Activated CD4-positive, alpha-beta T cell treated with anti-CD3 and anti-CD28 coated beads, Interleukin-2, amount 10 ng/mL, durations not matched to agents 7 days and 5 days (primary cell): Measurements from ENCODE around the gene PTBP1. TPM values are rescaled to one million over a fixed set of nuclear protein-coding genes. Genes with fewer than 3 reads are reported as not detected.

ENCODE experiments used
- CTCF ChIA-PET: fragments of 350-600 bp; sonication (Branson Sonifier 250); formaldehyde crosslinking; loops from one replicate; lab custom pipeline; 2021; ENCODE audit warnings: antibody characterized with exemption; lab: Charles Lee
- POLR2A ChIA-PET: fragments of 350-600 bp; sonication (Branson Sonifier 250); formaldehyde crosslinking; loops from one replicate; lab custom pipeline; 2021; ENCODE audit warnings: antibody characterized with exemption; lab: Charles Lee
- DNase-seq: peaks from one replicate; pipeline ENCODE4 v3.0.0-alpha.2; 2020
- H3K27ac Mint-ChIP-seq: one replicate; pipeline ENCODE4 v1.8.0; 2021; ENCODE audit warnings: mild to moderate bottlenecking, moderate library complexity, mixed read lengths
- H3K27me3 Mint-ChIP-seq: one replicate; pipeline ENCODE4 v1.8.0; 2021; ENCODE audit warnings: mixed read lengths
- H3K36me3 Mint-ChIP-seq: one replicate; pipeline ENCODE4 v1.8.0; 2021; ENCODE audit warnings: low read depth, mixed read lengths
- H3K4me1 Mint-ChIP-seq: one replicate; pipeline ENCODE4 v1.8.0; 2021; ENCODE audit warnings: mixed read lengths
- H3K4me3 Mint-ChIP-seq: one replicate; pipeline ENCODE4 v1.8.0; 2021; ENCODE audit warnings: mild to moderate bottlenecking, moderate library complexity, mixed read lengths
- H3K9me3 Mint-ChIP-seq: one replicate; pipeline ENCODE4 v1.8.0; 2021; ENCODE audit warnings: mixed read lengths
- total RNA-seq, 2 experiments: library from RNA; stranded (reverse); gene quantifications; one replicate each; pipeline ENCODE4 v1.2.3, GENCODE V29; 2021

Gene PTBP1
- total RNA-seq, 2 experiments from 2014 or later: 487 to 536 TPM

GRCh38 chr19:763181-763580 lies 34.1 kb upstream of the PTBP1 start:
- Mint-ChIP-seq H3K27ac (no peak overlapping the region), H3K36me3 (peaks cover 3% of the 10 kb centered on the region), H3K4me1 (no peaks in the 10 kb centered on the region), H3K27me3 (no peaks in the 10 kb centered on the region), H3K4me3 (no peak overlapping the region), H3K9me3 (peaks cover 7% of the 10 kb centered on the region)
- no peak for DNase-seq
- ChIA-PET CTCF (no interaction called here), POLR2A (no interaction called here)

GRCh38 chr19:763869-764268 lies 33.4 kb upstream of the PTBP1 start:
- ChIA-PET CTCF (interaction anchor here (0.6 kb wide), 1 partner anchor 756 kb away, joined by 3 read pairs; no protein-coding TSS in a partner anchor), POLR2A (no interaction called here)
- Mint-ChIP-seq H3K9me3 (peaks cover 3% of the 10 kb centered on the region), H3K4me3 (no peak overlapping the region), H3K27me3 (no peaks in the 10 kb centered on the region), H3K4me1 (no peaks in the 10 kb centered on the region), H3K36me3 (no peaks in the 10 kb centered on the region), H3K27ac (no peak overlapping the region)
- DNase-seq: no peak

- ChIA-PET POLR2A (no interaction called here), CTCF (interaction anchor here (0.6 kb wide), 1 partner anchor 755 kb away, joined by 3 read pairs; no protein-coding TSS in a partner anchor)
- Mint-ChIP-seq H3K4me1 (no peaks in the 10 kb centered on the region), H3K36me3 (no peaks in the 10 kb centered on the region), H3K27ac (no peak overlapping the region), H3K27me3 (no peaks in the 10 kb centered on the region), H3K9me3 (peaks cover 3% of the 10 kb centered on the region), H3K4me3 (no peak overlapping the region)
- no peak for DNase-seq
Observed at GRCh38 chr19:764301-764700, 33.0 kb upstream of the PTBP1 start.

- H3K9me3 Mint-ChIP-seq: no peaks in the 10 kb centered on the region
- H3K27me3 Mint-ChIP-seq: peaks cover under 1% of the 10 kb centered on the region
- no peak overlapping the region for H3K4me3 Mint-ChIP-seq
- CTCF ChIA-PET: no interaction called here
- no peaks in the 10 kb centered on the region for H3K36me3 Mint-ChIP-seq
- DNase-seq: no peak
- peaks cover under 1% of the 10 kb centered on the region for H3K4me1 Mint-ChIP-seq
- POLR2A ChIA-PET: no interaction called here
- no peak overlapping the region for H3K27ac Mint-ChIP-seq
Observed at GRCh38 chr19:765179-765738, 32.0 kb upstream of the PTBP1 start.

- H3K9me3 Mint-ChIP-seq: no peaks in the 10 kb centered on the region
- H3K36me3 Mint-ChIP-seq: no peaks in the 10 kb centered on the region
- no peak for DNase-seq
- CTCF ChIA-PET: interaction anchor here (0.6 to 1.2 kb wide), 2 partner anchors 95 to 137 kb away, joined by 3 to 4 read pairs; no protein-coding TSS in a partner anchor
- H3K4me3 Mint-ChIP-seq: no peak overlapping the region
- no peak overlapping the region for H3K27ac Mint-ChIP-seq
- peaks cover 2% of the 10 kb centered on the region for H3K27me3 Mint-ChIP-seq
- peaks cover 2% of the 10 kb centered on the region for H3K4me1 Mint-ChIP-seq
- POLR2A ChIA-PET: no interaction called here
Observed at GRCh38 chr19:768424-768823, 28.8 kb upstream of the PTBP1 start.

GRCh38 chr19:769616-770015 lies 27.6 kb upstream of the PTBP1 start:
- no peaks in the 10 kb centered on the region for H3K9me3 Mint-ChIP-seq
- H3K27ac Mint-ChIP-seq: no peak overlapping the region
- peaks cover 2% of the 10 kb centered on the region for H3K4me1 Mint-ChIP-seq
- ChIA-PET POLR2A (no interaction called here), CTCF (interaction anchor here (0.7 to 1.2 kb wide), 4 partner anchors 102 to 456 kb away, joined by 3 read pairs; no protein-coding TSS in a partner anchor)
- H3K27me3 Mint-ChIP-seq: peaks cover 2% of the 10 kb centered on the region
- DNase-seq: no peak
- no peaks in the 10 kb centered on the region for H3K36me3 Mint-ChIP-seq
- H3K4me3 Mint-ChIP-seq: no peak overlapping the region

- H3K4me1 Mint-ChIP-seq: peaks cover 2% of the 10 kb centered on the region
- POLR2A ChIA-PET: no interaction called here
- peak; percentile 23 for DNase-seq
- H3K4me3 Mint-ChIP-seq: no peak overlapping the region
- no peaks in the 10 kb centered on the region for H3K36me3 Mint-ChIP-seq
- peaks cover 2% of the 10 kb centered on the region for H3K27me3 Mint-ChIP-seq
- CTCF ChIA-PET: interaction anchor here (0.9 kb wide), 1 partner anchor 92 kb away, joined by 3 read pairs; no protein-coding TSS in a partner anchor
- H3K27ac Mint-ChIP-seq: no peak overlapping the region
- no peaks in the 10 kb centered on the region for H3K9me3 Mint-ChIP-seq
Observed at GRCh38 chr19:771332-771785, 25.9 kb upstream of the PTBP1 start.

- DNase-seq: no peak
- POLR2A ChIA-PET: no interaction called here
- CTCF ChIA-PET: interaction anchor here (0.6 kb wide), 1 partner anchor 190 kb away, joined by 3 read pairs; no protein-coding TSS in a partner anchor
- peaks cover 2% of the 10 kb centered on the region for H3K4me1 Mint-ChIP-seq
- peaks cover 2% of the 10 kb centered on the region for H3K27me3 Mint-ChIP-seq
- no peak overlapping the region for H3K4me3 Mint-ChIP-seq
- no peaks in the 10 kb centered on the region for H3K9me3 Mint-ChIP-seq
- H3K27ac Mint-ChIP-seq: no peak overlapping the region
- H3K36me3 Mint-ChIP-seq: no peaks in the 10 kb centered on the region
Observed at GRCh38 chr19:772063-772462, 25.2 kb upstream of the PTBP1 start.

- ChIA-PET CTCF (no interaction called here), POLR2A (no interaction called here)
- no peak for DNase-seq
- Mint-ChIP-seq H3K4me1 (peaks cover 2% of the 10 kb centered on the region), H3K4me3 (no peak overlapping the region), H3K36me3 (no peaks in the 10 kb centered on the region), H3K27me3 (peaks cover 2% of the 10 kb centered on the region), H3K27ac (no peak overlapping the region), H3K9me3 (no peaks in the 10 kb centered on the region)
Observed at GRCh38 chr19:772730-773436, 24.4 kb upstream of the PTBP1 start.

- Mint-ChIP-seq H3K27ac (no peak overlapping the region), H3K9me3 (no peaks in the 10 kb centered on the region), H3K36me3 (no peaks in the 10 kb centered on the region), H3K27me3 (no peaks in the 10 kb centered on the region), H3K4me3 (no peak overlapping the region), H3K4me1 (no peaks in the 10 kb centered on the region)
- POLR2A ChIA-PET: no interaction called here
- no peak for DNase-seq
- CTCF ChIA-PET: no interaction called here
Observed at GRCh38 chr19:776549-776948, 20.7 kb upstream of the PTBP1 start.

GRCh38 chr19:778910-779653 lies 18.2 kb upstream of the PTBP1 start:
- Mint-ChIP-seq H3K9me3 (no peaks in the 10 kb centered on the region), H3K36me3 (no peaks in the 10 kb centered on the region), H3K4me3 (no peak overlapping the region), H3K4me1 (no peaks in the 10 kb centered on the region), H3K27ac (no peak overlapping the region), H3K27me3 (no peaks in the 10 kb centered on the region)
- ChIA-PET POLR2A (no interaction called here), CTCF (no interaction called here)
- no peak for DNase-seq

- Mint-ChIP-seq H3K27me3 (no peaks in the 10 kb centered on the region), H3K4me3 (no peak overlapping the region), H3K4me1 (no peaks in the 10 kb centered on the region), H3K36me3 (no peaks in the 10 kb centered on the region), H3K9me3 (no peaks in the 10 kb centered on the region), H3K27ac (no peak overlapping the region)
- POLR2A ChIA-PET: no interaction called here
- no peak for DNase-seq
- CTCF ChIA-PET: no interaction called here
Observed at GRCh38 chr19:780935-781334, 16.3 kb upstream of the PTBP1 start.

GRCh38 chr19:781800-782184 lies 15.5 kb upstream of the PTBP1 start:
- Mint-ChIP-seq H3K27me3 (no peaks in the 10 kb centered on the region), H3K9me3 (no peaks in the 10 kb centered on the region), H3K4me1 (no peaks in the 10 kb centered on the region), H3K36me3 (no peaks in the 10 kb centered on the region), H3K4me3 (no peak overlapping the region), H3K27ac (no peak overlapping the region)
- no peak for DNase-seq
- POLR2A ChIA-PET: no interaction called here
- CTCF ChIA-PET: no interaction called here
